8988T (cell line): ENCODE results near the gene SAP25.
"Not testable (repeated sequence)": the region's sequence is repeated elsewhere in the genome, so short reads cannot be mapped to it uniquely, and the experiment has no call there.

ENCODE experiments used
- DNase-seq: peaks from one replicate; pipeline ENCODE4 v3.0.0; 2011

SAP25 gene

DNA sequence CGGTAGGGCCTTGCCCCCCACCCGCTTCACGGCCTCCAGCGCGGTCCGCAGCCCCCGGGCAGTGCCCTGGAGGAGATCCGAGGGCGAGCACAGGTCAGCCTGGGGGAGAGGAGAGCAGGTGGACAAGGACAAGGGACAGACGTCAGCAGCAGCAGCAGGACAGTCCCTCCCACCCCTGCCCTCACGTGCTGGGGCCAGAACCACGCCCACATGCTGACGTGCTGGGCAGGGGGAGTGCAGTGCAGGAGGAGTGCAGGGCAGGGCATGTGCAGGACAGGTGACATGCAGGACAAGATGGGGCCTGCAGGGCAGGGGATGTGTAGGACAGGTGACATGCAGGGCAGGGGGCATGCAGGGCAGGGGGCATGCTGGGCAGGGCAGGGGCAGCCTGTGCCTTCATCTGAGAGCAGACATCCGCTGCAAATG lies 1.5 kb upstream of the SAP25 start:
- DNase-seq: no peak

GRCh38 chr7:100574362-100575205 lies 884 bp upstream of the SAP25 start:
- DNase-seq: no peak

DNA sequence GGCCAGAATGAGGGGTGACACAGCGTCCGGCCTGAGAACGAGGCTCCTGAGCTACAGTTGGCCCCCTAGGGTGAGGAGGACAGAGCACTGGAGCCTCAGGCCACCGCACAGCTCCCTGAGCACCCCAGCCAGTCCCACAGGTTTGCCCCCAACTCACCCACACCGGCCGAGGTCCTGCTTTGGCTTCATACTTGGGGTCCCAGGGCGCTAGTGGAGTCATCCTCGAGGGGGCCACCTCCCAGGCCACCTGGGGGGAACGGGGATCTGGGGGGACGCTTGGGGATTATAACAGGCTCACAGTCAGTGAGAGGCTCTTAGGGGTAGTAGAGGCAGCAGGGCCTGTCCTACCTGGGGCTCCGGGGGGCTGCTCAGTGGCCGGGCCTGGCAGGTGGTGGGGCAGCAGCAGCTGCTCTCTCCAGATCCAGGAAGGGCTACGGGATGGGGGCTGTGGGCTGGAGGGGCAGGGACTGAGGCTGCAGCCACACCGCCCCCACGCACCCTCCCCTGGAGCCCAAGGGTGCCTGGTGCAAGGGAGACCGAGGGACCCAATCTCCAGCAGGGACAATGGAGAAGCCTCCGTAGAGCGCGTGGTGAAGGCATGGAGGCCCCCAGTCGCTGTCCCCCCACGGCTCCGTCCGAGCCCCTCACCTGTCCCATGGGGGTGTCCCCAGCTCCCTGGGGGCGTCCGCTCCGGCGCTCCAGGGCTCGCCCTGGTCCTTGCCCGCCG lies 588 bp downstream of the SAP25 start:
- no peak for DNase-seq

DNA sequence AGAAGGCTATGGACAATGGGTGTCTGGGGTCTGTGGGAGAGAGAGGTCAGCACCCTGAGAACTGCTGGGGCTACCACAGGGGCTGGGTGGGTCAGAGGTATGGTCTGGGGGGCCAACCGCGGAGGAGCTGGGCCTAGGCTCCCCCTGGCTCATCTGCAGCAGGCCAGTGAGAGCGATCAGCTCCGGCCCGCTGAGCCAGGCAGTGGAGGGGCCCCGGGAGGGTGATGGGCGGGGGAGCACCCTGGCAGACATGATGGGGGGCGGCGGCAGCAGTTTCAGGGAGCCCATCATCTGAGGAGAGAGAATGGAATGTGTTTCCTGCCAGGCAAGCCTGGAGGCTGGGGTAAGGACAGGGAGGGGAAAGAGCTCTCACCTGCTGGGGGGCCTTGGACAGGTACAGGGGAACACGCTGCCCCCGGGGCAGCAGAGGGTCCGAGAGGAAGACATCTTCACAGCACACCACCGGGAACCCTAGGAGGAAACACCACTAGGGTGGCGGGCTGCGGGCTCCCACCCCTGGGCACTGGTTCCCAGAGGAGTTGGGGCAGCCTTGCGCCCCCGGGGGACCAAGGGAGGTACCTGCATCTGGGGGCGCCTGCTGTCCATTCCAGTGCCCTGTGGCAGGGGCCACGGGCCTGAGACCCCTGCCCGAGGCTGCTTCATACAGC lies 1.3 kb downstream of the SAP25 start:
- DNase-seq: no peak

- no peak for DNase-seq
Measured at GRCh38 chr7:100571829-100572116, 1.9 kb downstream of the SAP25 start.

DNA sequence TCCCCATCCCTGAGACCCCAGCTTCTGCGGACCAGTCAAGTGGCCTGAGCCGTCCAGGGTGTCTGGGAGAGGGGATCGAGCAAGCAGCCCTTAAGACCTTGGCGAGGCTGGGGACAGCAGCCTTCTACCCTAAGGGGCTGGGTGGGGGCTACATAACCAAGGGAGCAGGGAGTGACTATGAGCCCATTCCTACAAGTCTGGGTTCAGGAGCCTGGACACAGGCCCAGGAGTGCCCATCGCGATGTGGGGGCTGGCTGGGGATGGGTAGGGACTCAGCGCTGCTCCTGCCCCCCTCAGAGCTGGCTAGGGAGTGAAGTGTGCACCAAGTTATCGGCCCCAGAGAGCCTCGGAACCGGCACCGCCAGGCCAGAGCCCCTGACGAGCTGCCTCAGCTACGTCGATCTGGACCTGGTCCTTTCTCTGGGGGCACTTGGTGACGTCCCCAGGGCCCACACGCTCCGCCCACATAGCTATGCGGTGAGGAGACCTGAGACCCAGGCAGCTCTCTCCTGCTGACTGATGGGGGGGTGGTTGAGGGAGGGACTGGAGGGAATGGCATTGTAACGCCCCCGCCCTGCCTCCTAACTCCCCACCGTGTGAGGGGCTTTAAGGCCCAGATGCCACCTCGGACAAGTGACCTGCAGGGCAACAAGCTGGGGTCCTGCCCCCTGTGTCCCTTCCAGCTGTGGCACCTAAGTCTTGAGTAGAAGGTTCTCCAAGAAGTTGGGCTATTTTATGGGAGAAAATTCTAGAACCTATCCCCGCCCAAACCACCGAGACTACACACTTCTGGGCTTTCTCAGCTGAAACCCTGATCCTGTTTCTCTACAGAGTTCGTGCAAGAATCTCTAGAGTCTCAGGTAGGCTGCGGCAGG lies 2.5 kb downstream of the SAP25 start:
- DNase-seq: no peak

- no peak for DNase-seq
Measured at GRCh38 chr7:100568896-100569844, 4.5 kb downstream of the SAP25 start.

DNA sequence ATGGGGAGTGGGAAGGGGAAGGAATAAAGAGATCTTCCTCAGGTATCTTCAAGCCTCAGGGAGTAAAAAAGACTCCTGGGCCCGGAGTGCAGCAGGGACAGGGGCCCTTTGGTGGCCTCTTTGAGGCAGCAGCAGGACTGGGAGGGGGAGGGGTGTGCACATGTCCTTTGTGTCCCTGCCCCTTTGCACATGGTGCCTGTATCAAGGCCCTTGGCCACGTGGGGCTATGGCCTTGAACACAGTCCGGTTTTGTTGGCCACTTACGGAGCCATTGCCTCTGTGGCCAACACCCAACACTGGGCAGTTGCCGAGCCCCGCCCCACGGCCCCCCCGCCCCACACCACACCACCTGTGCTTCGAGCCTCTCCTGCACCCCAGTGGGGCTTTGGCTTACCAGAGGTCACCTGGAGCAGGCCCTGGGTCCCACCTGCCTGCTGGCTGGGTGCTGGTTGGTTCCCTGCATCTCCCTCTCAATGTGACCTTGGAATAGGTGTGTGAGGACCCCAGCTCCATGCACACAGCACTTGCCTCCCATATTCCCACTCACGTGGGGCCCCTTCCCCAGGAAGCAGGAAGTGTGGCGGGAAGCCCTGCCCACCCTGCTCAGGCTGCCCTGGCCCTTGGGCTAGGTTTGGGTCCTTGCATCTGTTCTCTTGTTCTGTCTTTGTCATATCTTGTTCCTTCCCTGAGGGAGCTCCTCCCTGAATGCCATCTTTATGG lies 5.4 kb downstream of the SAP25 start:
- no peak for DNase-seq

DNA sequence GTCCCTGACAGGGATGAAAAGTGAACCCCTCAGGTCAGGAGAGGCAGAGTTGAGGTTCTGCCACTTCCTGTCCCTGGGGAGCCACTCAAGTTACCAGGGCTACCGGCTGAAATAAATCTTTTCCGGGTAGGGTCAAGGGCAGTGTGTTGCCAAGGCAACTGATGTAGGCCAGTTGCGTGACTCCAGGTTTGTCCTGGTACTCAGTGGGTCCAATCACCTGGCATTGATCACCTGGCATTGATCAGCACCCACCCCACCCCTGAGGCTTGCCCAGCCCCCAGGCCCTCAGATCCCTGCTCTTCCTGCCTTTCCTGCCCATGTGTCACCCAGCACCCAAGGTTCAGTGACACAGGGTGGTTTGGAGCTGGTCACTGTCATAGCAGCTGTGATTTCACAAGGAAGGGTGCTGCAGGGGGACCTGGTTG lies 5.9 kb downstream of the SAP25 start:
- no peak for DNase-seq

DNA sequence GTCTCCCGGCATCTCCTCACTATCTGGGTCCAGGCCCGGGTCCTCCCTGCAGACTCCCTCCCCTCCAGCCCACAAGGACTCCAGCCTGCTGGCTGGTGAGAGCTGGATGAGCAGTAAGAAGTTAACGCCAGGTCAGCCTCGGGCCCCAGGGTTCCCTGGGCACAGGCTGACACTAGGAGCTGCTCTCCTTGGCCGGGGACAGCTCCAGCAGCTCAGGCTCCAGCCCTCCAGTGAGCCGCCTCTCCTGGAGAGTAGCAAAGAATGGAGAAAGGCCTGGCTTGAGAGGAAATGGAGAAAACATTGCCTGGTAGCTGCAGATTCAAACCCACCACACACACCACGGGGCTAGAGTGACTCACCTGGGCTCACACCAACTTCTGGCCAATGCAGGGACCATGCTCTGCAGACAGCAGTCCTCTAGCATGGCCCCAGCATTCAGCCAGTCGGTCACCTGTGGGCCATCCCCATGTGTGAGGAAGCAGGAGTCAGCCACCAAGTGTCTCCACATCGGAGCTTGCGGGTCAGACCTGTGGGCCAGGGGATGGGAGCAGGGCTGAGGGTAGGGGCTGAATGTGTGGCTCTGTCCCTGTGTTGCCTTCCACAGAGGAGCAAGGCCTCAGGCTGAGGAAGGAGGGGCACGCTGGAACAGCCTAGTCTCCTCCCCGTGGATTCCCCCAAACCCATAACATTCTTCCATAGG lies 6.5 kb downstream of the SAP25 start:
- DNase-seq: no peak

DNA sequence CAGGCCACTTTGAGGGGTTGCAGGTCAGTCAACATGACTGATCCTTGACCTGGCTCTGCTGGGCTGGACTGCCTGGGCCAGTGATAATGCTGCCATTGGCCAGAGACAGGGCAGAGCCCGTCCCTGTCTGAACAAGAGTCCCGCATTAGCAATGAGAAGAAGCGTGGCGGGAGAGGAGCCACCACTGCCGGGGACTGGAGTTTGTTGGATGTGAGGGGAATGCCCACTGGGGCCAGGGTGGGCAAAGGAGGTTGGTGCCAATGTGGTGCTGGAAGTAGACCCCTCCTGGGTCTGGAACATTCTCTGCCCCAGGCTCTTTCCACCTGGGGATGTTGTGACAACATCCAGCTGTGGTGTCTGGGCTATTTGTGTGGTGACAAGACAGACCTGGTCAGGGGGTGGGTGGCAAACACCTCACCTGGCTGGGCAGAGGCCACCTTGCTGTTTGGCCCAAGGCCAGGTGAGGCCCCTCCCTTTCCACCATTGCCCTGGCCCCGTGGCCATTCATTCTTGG lies 7.6 kb downstream of the SAP25 start:
- DNase-seq: no peak

DNA sequence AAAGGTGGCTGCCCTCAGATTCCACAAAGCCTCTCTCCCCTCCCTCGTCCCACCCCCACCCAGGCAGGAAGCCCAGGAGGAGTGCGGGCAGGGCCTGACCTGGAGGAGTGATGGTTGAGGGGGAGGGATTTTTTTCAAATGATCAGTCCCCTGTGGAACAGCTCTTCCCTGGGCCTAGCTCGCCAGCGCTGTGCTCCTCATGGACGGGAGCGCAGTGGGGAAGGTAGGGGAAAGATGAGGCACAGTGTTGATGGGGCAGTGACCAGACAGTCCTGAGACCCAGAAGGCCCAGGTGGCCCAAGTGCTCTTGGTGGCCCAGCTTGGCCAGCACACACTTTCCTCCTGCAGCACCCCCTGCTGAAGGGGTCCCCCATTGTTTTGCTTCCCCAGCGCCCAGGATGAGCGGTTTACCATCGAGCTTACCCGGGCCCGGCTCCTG lies 8.5 kb downstream of the SAP25 start:
- DNase-seq: no peak

DNA sequence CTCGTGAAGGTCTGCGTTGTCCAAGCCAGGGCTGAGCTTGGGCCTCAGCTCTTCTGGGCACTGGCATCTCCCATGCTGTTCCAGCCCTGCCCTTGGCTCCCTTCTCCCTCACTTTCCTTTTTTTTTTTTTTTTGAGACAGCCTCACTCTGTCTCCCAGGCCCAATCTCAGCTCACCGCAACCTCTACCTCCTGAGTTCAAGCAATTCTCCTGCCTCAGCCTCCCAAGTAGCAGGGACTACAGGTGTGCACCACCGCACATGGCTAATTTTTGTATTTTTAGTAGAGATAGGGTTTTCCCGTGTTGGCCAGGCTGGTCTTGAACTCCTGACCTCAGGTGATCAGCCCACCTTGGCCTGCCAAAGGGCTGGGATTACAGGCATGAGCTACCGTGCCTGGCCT lies 9.3 kb downstream of the SAP25 start:
- DNase-seq: not testable (repeated sequence)

DNA sequence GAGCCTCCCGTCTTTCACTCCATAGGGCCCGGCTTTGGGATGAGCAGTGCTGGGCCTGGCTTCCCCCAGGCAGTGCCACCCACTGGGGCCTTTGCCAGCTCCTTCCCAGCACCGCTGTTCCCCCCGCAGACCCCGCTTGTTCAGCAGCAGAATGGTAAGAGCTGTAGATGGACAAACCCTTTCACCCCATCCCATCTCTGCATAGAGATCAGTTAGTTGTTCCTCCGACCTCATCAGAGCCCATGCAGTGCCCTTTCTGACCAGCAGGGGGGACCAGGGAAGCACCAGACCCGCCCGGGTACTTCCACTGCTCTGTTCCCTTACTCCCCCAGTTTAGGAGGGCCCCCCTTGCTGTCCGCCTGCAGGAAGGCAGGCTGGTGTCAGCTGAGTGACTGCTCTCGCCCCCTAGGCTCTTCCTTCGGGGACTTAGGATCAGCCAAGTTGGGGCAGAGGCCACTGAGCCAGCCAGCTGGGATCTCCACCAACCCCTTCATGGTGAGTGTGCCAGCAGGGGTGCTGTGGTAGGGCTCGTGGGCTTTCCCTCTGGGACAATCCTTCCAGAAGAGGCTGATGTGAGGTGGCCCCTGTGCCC lies 9.8 kb downstream of the SAP25 start:
- peak; percentile 88 for DNase-seq

- no peak for DNase-seq
Measured at GRCh38 chr7:100563100-100563564, 10.6 kb downstream of the SAP25 start.

GRCh38 chr7:100562195-100563099 lies 11.3 kb downstream of the SAP25 start:
- DNase-seq: no peak

- no peak for DNase-seq
Measured at GRCh38 chr7:100561491-100562194, 12.1 kb downstream of the SAP25 start.

DNA sequence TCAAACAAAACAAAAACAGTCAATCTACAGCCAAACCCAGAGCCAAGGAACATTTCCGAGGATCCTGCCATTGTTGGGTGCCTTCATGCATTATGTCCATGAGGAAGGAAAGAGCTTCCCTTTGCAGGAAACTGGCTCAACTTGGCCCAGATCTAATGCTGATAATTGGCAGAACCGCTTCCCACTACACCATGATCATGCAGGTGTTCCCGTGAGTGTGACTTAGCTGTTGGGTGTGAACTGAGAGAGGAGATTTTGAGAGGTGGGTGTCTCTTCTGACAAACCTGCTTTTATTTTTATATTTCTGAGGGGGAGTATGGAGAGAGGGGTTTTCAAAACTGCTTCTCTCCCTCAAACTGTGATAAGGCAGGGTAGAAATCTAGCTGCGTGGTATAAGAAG lies 14.6 kb downstream of the SAP25 start:
- DNase-seq: no peak
